GM18909 (cell line): ENCODE results near the gene GINS3.

ENCODE experiments used
- ATAC-seq: cut with Tn5 transposase; IDR thresholded peaks from one replicate; pipeline ENCODE4 v1.9.1; 2021; ENCODE audit warnings: mild to moderate bottlenecking; ENCODE audit not compliant: unreplicated experiment, poor library complexity

GINS3 gene

DNA sequence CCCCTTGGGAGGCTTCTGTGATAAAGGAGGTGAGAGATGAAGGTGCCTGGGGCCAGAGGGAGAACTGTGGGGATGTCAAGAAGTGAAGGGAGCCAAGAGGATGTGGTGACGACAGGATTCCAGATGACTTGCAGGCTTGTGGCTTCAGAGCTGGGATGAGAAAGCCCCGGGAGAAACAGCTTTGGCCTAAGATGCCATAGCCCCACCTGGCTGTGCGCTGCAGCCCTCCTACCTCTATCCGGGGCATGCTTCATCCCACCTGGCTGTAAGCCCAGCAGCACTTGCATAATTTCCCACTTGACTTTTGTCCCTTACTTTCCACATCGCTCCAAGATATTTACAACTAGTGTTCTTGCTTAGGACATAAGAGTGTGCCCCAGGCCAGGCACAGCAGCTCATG lies 29.3 kb downstream of the GINS3 start:
- no peak for ATAC-seq

DNA sequence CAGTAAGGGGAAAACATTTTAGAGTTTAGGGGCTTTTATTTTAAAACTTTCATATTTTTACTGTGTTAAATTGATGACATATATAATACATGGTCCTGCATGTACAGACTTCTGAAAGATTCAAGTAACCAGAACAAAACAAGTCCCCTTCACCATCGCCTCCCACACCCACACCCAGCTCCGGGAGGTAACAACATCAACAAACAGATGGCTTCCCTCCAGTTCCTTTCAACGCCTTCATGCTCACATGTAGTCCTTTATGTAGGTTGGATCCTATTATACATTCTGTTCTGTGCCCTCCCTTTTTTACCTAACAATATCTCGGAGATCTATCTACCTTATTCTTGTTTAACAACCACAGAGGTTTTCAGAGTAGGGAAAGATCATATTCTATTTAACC lies 30.5 kb downstream of the GINS3 start:
- no peak for ATAC-seq

DNA sequence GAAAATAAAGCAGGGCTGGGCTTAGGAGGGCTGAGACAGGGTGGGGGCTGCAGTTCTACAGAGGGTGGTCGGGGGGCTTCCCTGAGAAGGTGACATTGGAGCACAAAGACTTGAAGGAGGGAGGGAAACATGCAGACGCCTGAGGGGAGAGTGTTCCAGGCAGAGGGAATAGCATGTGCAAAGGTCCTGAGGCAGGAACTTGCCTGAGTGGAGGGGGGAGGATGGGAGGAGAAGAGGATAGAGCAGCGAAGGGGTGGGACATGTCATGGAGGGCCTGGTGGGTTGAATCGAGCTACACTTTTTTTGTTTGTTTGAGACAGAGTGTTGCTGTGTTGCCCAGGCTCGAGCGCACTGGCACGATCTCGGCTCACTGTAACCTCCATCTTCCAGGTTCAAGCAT lies 33.0 kb downstream of the GINS3 start:
- no peak for ATAC-seq

DNA sequence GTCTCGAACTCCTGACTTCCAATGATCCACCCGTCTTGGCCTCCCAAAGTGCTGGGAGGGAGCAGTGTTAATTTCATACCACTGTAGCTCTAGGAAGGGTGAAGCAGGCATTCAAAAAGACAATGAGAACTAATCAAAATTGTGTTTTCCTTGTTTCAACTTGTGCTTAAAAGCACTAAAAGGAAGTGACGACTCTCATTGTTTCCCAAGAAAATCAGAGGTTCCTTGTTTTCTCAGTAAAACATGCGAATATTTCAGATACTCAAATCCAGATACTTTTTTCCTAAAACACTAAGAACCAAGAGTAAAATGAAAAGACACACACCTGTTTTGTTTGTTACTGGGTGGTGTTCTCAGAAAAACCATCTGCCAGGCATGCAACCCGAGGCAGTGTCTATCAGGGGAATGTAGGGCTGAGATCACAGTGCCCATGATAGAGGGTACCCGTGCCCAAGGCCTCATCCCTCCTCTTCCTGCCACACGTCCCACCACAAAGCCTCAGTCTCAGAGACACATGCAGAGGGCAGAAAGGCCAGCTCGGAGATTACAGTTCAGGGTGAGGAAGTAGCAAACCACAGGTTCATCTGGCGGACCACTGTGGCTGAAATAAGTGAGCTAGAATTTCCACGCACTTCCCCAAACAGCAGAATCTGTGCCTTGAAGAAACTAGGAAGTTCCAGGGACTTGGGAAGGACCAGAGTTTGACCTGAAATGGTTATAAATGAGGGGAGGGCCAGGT lies 33.7 kb downstream of the GINS3 start:
- peak; percentile 95 for ATAC-seq

DNA sequence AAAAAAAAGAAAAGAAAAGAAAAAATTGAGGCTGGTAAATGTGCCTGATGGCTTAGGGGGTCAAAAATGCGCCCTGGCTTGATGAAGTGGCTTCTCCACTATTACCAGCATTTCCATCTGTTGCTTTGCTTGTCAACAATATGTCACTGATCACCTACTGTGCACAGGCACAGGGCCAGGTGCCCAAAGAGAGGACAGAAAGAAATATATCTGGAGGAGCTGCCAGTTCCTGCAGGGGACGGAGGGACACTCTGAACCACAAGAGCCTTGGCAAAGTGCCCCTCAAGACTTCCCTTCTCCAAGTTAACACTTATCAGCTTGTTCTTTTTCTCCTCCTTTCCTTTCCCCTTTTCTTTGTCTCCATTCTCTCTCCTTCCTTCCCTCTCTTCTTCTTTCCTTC lies 34.7 kb downstream of the GINS3 start:
- ATAC-seq: no peak

DNA sequence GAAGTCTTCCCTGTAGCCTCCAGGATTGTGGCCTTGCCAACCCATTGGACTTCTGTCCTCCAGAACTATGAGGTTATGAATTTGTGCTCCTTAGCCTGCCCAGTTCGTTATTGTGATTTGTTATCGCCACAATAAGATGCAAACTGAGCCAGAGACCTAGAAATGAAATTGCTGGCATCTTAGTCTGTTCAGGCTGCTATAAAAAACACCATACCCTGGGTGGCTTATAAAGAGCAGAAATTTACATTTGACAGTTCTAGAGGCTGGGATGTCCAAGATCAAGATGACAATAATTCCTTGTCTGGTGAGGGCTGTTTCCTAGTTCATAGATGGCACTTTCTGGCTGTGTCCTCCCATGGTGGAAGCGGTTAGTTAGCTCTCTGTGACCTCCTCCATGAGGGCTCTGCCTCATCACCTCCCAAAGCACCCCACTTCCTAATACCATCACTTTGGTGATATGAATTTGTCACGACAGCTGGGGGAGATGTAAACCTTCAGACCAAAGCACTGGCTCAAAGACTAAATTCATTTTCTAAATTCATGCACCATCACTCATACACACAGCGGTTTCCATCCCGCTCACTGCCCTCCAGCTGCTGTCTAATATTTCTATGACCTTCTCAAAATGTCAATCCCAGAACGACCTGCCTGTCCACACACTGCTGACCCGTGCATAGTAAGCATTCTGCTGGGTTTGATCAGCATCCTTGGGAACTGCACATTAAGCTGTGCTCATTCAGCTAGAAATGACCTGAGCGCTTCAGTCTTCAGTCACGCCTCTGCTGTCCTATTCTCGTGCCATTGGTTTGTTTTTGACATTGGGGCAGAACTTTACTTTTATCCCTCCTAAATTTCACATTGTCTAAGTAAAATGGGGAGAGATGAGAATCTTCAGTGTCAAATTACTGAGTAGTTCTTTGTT lies 36.6 kb downstream of the GINS3 start:
- no peak for ATAC-seq

DNA sequence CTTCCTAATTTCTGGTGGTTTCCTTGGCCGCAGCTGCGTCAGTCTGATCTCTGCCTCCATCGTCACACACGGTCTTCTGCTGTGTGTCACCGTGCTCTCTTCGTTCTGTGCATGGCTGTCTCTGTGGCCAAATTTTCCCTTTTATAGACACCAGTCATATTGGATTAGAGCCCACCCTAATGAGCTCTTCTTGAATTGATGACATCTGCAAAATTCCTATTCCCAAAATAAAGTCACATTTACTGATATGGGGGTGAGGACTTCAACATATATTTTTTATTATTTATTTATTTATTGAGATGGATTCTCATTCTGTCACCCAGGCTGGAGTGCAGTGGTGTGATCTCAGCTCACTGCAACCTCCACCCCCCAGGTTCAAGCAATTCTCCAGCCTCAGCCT lies 38.4 kb downstream of the GINS3 start:
- ATAC-seq: no peak

DNA sequence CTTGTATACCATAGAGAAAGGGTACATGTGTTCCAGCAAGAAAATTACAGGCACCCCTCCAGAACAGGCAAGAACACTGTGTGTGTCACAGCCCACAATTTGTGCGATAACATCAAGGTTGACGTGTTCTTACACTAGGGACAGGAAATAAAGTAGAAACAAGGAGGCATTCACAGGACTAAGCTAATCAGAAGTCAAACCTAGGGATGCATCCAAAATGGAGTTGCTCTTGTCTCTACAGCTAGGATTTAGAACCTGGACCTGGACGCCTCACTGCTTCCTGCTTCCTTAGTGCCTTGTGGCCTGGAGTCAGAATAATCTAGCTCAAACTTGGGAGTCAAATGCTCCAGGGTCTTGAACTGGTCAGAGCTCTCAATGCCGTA lies 41.3 kb downstream of the GINS3 start:
- no peak for ATAC-seq

DNA sequence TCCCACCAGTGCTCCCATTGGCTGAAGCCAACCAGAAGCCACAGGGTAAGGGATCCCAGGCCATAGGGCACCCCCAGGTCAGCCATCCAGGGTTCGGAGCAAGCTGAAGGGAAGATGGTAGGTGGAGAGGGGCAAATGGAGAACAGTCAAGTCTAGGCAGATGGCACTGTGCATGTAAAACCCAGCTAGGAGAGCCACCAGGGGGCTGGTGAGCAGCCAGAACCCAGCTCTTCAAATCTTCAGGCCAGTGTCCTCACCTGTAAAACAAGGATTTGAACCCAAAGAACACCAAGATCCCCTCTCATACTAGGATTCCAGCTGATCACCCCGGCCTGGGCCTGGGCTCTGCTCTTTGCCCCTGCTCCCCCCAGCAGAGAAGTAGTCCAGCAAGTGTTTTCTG lies 43.5 kb downstream of the GINS3 start:
- ATAC-seq: no peak

DNA sequence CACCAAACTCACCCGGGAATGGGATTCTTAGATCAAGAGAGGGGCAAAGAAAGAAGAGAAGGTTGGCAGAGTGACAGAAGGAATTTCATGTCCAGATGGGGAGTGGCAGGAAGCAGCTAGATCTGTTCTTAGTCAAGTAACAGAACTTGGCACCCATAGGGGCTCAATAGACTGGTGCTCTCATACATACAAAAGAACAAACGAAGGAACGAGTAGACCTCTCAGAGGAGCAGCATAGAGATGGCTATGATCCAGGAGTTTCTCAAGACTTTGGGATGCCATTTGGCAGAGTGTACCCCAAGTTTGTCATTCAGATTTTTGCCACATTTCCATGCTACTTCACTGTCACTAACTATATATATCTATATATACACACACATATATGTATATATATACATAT lies 47.9 kb downstream of the GINS3 start:
- no peak for ATAC-seq

DNA sequence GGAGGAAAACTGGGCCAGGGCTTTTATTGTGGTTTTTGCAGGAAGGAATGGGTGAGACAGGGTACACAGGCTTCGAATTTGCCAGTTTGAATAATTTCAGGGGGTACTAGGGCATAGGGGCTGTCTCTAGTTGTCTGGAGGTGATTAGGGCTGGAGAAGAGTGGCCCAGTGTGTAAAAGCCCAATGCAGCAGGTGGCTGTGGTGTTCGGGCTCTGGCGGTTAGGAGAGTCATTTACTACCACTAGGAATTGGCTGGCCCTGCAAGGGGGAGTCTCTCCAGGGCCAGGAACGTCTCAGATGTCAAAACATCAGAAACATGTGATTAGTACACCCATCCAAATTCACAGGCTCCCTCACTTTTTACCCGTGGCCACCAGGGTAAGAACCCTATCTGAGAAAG lies 50.3 kb downstream of the GINS3 start:
- ATAC-seq: no peak

DNA sequence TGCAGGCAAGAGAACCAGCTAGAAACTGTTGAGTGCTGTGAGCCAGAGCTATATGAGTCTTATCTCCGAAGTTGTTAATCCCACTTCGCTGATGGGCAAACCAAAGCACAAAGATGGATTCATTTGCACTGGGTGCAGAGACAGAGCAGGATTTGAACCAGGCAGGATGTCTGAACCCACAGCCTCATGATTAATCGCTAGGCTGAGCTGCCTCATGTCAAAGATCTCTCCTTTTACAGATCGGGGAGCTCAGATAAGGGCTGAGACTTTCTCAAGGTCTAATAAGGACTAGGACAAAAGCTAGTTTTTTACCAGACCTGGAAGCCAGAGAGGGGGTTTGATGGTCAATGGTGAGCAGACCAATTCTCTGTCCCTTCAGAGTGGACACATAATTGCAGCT lies 51.5 kb downstream of the GINS3 start:
- no peak for ATAC-seq

DNA sequence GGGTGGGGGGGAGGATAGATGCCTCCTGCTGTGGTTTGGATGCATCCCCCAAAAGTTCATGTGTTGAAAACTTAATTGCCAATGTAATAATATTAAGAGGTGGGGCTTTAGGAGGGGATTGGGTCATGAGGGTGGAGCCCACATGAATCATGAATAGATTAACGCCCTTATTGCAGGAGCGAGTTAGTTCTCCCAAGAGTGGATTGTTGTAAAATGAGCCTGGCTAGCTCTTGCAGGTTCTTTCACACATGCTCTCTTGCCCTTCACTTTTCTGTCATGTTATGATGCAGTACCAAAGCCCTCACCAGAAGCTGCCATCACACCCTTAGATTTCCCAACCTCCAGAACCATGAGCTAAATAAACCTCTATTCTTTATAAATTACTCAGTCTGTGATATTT lies 52.0 kb downstream of the GINS3 start:
- no peak for ATAC-seq

DNA sequence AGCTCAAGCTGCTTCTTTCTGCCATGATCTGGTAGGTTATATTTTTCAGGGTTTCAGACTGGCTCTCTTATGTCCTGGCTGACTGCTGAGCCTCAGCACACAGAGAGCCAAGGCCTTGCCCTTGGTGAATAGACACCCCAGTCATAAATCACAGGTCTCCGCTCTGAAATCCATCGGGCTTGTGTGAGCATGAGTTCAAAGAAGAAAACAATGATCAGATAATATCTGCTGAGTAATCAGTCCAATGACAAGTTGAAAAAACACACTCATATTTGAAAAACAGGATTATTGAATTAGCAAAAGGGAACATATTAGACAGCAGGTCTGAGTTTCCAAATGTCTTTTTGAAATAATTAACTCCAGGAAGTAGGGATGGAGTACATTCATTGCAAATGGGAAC lies 56.6 kb downstream of the GINS3 start:
- no peak for ATAC-seq

DNA sequence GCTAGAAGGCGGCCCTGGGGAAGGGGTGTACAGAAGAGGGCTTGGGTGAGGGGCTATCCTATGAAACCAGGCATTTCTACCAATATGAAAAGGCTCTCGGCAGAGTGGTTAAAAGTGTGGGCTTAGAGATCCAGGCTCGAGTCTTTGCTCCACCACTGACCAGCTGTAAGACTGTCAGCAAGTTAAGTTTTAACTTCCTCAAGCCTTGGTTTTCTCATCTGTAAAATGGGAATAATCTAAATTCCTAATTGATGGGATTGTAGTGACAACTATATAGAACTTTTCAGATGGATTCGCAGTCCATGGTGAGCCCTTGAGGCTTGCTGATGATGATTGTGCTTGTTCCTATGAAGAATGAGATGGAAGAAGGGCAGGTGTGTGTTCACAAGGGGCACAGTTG lies 57.0 kb downstream of the GINS3 start:
- no peak for ATAC-seq

DNA sequence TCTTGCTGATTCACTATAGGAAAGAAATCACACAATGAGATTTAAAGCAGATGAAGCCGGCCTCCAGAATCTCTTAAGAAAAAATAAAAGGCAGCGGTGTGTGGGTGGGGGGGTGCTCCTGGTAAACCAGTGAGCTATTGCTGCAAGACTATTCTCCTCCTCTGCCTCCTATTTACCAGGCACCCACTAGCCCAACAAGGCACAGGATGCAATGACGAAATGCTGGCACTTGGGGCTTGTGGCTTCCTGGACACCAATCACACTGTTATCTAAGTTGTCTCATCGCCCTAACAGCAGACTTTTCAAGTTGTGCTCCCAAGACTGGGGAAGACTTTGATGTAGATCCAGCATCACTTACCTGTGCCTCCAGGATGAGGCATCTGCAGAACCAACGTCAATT lies 57.5 kb downstream of the GINS3 start:
- ATAC-seq: no peak

DNA sequence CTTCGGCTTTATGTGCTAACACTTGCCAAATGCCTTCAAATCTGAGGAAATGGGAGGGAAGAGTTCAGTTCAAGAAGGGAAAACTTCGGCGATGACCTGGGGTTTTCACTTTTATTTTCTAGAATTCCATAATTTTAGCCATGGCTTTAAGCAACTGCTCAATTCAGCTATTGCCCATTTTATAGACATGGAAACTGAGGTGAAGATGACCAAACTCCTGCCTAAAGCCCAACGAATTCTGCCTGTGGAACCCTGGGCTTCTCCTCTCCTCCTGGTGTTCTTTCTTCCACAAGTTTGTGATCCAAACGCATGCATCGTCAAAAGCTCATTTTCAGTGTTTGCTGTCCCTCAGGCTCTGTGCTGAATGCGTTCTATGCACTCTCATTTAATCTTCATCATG lies 58.3 kb downstream of the GINS3 start:
- no peak for ATAC-seq

DNA sequence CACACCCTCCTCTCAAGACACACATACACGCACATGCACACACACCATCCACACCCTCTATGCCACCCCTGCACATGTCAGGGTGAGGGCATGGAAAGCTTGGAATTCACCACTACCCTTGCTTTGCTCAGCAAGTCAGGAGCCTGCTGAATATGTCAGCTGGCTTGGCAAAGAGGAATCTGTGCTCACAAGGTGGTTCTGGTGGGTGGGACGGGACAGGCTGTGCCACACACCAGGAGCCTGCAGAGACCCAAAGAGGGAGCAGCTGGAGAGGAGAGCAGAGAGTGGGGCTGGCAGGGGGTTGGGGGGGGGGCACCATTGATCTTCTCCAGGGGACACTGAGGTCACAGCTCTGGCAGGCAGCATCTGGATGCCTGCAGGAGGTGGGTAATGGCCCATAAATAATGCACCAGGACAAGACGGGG lies 59.0 kb downstream of the GINS3 start:
- ATAC-seq: no peak

DNA sequence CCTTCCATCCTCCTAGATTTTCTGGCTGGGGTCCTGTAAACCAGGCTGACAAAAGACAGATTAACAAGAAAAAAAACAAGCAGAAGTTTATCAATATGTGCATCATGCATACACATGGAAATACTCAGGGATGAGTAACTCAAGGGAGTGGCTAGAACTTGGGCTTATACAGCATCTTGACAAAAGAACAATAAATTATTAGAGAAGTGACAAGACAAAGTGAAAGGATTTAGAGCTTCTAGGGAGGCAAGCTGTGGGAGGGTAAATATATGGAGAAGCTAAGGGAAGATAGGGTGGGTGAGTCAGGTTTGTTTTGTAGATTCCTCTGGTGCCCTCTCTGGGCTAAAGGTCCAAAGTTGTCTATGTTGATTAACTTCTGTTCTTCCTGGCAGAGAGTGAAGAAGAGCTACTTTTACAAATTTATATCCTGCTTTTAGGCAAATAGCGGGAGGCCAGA lies 59.7 kb downstream of the GINS3 start:
- ATAC-seq: no peak

DNA sequence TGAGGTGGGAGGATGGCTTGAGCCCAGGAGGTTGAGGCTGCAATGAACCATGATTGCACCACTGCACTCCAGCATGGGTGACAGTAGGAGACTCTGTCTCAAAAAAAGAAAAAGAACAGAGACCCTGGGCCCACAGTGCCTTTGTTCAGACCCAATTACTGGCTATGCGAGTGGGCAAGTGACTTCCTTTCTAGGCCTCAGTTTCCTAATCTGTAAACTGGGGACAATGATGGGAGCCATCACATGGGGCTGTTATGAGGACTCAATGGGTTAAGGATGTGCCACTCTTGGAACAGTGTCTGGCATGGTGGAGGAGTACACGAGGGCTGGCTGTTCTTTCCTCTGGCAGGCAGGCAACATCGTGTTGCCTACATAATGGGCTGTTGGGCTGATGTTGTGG lies 60.4 kb downstream of the GINS3 start:
- ATAC-seq: no peak

DNA sequence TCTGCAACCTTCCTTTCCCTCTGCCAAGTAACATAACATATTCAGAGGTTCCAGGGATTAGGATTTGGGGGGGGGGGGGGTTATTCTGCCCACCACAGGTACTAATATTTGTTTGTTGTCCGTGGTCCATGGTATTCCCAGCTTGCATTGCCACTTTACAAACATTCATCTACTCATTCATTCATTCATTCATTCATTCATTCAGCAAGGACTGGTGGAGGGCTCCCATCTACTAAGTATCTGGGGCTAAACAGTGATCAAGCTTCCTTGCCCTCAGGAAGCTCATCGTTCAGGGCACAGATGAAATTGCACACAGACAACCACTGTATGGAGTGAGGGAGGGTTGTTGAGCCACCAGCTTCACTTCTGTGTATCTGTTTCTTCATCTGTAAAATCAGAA lies 61.9 kb downstream of the GINS3 start:
- ATAC-seq: no peak

DNA sequence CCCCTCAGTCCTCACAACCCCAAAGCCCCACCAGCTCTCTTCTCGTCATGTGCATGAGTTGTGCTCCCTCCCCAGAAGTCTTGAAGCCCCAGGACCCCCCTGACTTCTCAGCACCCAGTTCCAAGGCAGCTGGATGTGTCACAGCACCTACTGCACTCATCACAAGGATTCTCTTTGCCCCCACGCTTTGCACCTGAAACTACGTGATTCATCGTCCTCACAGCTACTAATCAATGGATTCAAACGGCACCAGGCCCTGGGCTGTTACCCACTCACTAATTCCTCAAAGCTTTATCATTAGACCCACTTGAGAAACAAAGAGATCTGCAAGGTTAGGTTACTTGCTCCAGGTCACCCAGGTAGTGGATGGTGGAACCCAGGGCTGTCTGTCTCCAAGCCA lies 62.6 kb downstream of the GINS3 start:
- no peak for ATAC-seq
